ENCODE results near the gene SCP2D1. TPM values are rescaled to one million over a fixed set of nuclear protein-coding genes. Genes with fewer than 3 reads are reported as not detected.

SCP2D1 gene
- total and polyA plus RNA-seq, 9 donors, result not detected

DNA sequence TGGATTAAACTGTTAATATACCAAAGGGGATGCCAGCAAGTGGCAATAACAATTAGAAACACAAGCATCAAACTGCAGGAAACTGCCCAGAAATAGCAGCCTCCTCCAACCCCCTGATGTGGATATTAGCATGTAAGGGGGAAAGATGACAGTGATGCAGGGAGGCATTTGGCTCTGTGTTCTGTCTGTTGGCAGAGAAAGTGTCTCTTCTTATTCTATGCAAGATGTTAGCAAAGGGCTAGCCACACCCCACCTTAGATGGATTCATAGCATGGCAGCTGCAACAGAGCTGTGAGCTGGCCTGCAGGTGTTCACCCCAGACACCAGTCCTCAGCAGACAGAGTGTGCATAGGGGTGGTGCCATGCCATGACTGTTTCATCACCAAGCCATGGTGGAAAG is 38.0 kb downstream of the SCP2D1 start:
- Histone ChIP-seq H3K4me3 (no peak overlapping the region), H3K27ac (no peak overlapping the region), H3K36me3 (no peaks in the 10 kb centered on the region), H3K27me3 (no peaks in the 10 kb centered on the region), H3K9me3 (no peaks in the 10 kb centered on the region), H3K4me1 (ENCODE audit: insufficient read depth) (no peaks in the 10 kb centered on the region)
- no peak for DNase-seq
- intact Hi-C loops (cut with DNase I), result no loop called here
- TF ChIP-seq POLR2A (IDR thresholded peaks at IDR 0.05) (no peak), EP300 (IDR thresholded peaks at IDR 0.05) (no peak)
- TF ChIP-seq, protein P1, sequence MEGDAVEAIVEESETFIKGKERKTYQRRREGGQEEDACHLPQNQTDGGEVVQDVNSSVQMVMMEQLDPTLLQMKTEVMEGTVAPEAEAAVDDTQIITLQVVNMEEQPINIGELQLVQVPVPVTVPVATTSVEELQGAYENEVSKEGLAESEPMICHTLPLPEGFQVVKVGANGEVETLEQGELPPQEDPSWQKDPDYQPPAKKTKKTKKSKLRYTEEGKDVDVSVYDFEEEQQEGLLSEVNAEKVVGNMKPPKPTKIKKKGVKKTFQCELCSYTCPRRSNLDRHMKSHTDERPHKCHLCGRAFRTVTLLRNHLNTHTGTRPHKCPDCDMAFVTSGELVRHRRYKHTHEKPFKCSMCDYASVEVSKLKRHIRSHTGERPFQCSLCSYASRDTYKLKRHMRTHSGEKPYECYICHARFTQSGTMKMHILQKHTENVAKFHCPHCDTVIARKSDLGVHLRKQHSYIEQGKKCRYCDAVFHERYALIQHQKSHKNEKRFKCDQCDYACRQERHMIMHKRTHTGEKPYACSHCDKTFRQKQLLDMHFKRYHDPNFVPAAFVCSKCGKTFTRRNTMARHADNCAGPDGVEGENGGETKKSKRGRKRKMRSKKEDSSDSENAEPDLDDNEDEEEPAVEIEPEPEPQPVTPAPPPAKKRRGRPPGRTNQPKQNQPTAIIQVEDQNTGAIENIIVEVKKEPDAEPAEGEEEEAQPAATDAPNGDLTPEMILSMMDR (IDR thresholded peaks at IDR 0.05), result no peak

DNA sequence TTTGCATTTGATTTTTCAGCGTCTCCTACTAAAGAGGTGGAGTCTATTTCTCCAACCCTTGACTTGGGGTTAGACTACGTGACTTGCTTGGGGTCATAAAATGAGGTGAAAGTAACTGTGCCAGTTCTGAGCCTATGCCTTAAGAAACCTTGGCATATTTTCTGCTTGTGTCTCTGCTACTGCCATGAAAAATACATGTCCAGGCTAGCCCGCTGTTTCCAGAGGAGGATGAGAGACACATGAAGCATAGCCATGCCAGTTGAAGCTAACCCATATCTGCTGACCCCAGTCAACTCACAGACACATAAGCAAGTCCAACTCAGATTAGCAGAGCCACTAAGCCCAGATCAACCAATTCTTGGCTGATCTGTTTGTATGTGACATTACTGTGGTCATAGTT is 38.7 kb downstream of the SCP2D1 start:
- no peak overlapping the region for H3K4me3 ChIP-seq
- TF ChIP-seq, protein P1 (IDR thresholded peaks at IDR 0.05), result no peak
- TF ChIP-seq EP300 (IDR thresholded peaks at IDR 0.05) (no peak), POLR2A (IDR thresholded peaks at IDR 0.05) (no peak)
- WGBS, 3 donors, result 85 to 90% (median 88%) methylated on average over 3 of the region's 3 CpGs
- no peak for DNase-seq
- no peaks in the 10 kb centered on the region for H3K36me3 ChIP-seq
- no peaks in the 10 kb centered on the region for H3K4me1 ChIP-seq (ENCODE audit: insufficient read depth)
- no peak overlapping the region for H3K27ac ChIP-seq
- no peaks in the 10 kb centered on the region for H3K9me3 ChIP-seq
- no peaks in the 10 kb centered on the region for H3K27me3 ChIP-seq
- intact Hi-C loops (cut with DNase I), result no loop called here

DNA sequence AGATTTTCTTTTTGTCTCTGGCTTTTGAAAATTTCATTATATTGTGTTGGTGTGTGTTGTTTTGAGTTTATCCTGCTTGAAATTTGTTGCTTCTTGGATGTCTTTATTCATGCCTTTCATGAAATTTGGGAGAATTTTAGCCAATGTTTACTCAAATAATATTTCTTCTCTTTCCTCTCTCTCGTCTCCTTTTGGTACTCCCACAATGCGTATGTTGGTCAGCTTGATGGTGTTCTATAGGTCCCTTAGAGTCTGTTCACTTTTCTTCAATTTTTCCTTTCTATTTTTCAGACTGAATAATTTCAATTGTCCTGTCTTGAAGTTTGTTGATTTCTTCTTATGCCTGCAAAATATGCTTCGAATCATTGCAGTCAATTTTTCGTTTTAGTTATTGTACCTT is 39.6 kb downstream of the SCP2D1 start:
- Histone ChIP-seq H3K27me3 (no peaks in the 10 kb centered on the region), H3K4me3 (no peak overlapping the region), H3K9me3 (no peaks in the 10 kb centered on the region), H3K36me3 (no peaks in the 10 kb centered on the region), H3K27ac (no peak overlapping the region), H3K4me1 (ENCODE audit: insufficient read depth) (no peaks in the 10 kb centered on the region)
- no peak for DNase-seq
- WGBS, 3 donors, result 79 to 90% (median 88%) methylated on average over 4 of the region's 4 CpGs
- TF ChIP-seq, protein P1 (IDR thresholded peaks at IDR 0.05), result no peak
- TF ChIP-seq EP300 (IDR thresholded peaks at IDR 0.05), result no peak
- TF ChIP-seq POLR2A (IDR thresholded peaks at IDR 0.05), result no peak
- intact Hi-C loops (cut with DNase I), result no loop called here

DNA sequence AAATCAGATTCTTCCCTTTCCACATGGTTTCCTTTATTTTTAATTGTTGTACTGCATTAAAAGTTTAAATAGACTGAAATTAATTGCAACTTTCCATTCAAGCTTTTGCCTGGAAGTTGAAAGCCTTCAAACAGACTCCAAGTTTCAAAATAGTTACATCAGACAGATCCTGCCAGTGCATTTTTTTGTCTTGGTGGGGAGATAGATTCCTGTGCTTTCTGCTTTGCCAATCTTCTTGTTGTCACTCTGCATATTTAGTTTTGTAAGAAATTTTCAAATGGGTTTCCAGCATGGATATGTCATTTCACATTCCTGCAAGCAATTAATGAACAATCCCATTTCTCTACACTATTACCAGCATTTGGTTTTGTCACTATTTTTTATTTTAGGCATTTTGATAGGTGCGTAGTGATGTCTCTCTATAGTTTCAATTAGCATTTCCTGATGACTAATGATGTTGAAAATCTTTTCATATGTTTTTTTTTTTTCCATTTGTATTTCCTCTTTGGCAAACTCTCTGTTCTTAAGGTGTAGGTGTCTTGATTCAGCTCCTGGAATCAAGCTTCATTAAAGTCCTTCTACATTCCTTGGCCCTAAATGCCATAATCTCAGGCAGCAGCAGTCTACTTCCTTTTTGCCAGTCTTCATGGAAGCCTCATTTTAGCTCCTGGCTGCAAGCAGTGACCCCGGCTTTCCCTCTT is 40.5 kb downstream of the SCP2D1 start:
- H3K27ac ChIP-seq, result no peak overlapping the region
- intact Hi-C loops (cut with DNase I), result loop anchor here in 1 of 4 donors (2.0 kb wide), 1 partner anchor 45 kb away; no protein-coding TSS in a partner anchor

More for the DNA sequence above, 40.5 kb downstream of the SCP2D1 start:
- 45 to 97% (median 86%) methylated on average over 2 of the region's 2 CpGs for WGBS, 3 donors
- Histone ChIP-seq H3K4me1 (ENCODE audit: insufficient read depth) (no peaks in the 10 kb centered on the region), H3K27me3 (no peaks in the 10 kb centered on the region), H3K4me3 (no peak overlapping the region), H3K36me3 (no peaks in the 10 kb centered on the region), H3K9me3 (no peaks in the 10 kb centered on the region)
- TF ChIP-seq POLR2A (IDR thresholded peaks at IDR 0.05), result no peak
- TF ChIP-seq, protein P1 (IDR thresholded peaks at IDR 0.05), result no peak
- TF ChIP-seq EP300 (IDR thresholded peaks at IDR 0.05), result no peak
- DNase-seq, result no peak
